ENCODE measurements around the gene CAMLG. TPM values are rescaled to one million over a fixed set of nuclear protein-coding genes. Genes with fewer than 3 reads are reported as not detected.

Gene CAMLG
- total RNA-seq, 1 experiment from 2014 or later, result 22.8 TPM

DNA sequence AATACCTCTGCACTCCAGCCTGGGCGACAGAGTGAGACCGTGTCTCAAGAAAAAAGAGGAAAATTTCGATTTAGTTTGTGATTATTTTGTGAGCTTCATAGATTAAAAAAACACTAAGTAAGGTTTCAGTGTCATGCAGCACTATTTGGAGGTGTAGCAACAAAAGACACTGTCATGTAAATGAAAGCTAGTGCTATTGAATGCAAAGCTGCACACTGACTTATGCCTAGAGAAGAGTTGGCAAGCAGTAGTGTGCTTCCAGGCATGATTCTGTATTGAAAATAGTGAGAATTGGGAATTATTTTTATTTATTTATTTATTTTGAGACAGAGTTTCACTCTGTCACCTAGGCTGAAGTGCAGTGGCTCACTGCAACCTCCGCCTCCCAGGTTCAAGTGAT is 54.8 kb downstream of the CAMLG start:
- Mint-ChIP-seq H3K4me3 (ENCODE audit: low read depth, unreplicated experiment) (no peak overlapping the region), H3K36me3 (ENCODE audit: insufficient read depth, unreplicated experiment) (peaks cover 61% of the 10 kb centered on the region), H3K9me3 (ENCODE audit: low read depth, unreplicated experiment) (no peaks in the 10 kb centered on the region), H3K27me3 (ENCODE audit: unreplicated experiment) (no peaks in the 10 kb centered on the region), H3K27ac (ENCODE audit: unreplicated experiment) (no peak overlapping the region), H3K4me1 (ENCODE audit: low read depth, unreplicated experiment) (no peaks in the 10 kb centered on the region)
- no TSS peak for BruUV-seq (replicated peaks)
- intact Hi-C loops (cut with micrococcal nuclease; ENCODE audit: unreplicated experiment), result no loop called here
- CTCF ChIA-PET, result no interaction called here
- DNase-seq, result no peak
- TF ChIP-seq, protein P1, sequence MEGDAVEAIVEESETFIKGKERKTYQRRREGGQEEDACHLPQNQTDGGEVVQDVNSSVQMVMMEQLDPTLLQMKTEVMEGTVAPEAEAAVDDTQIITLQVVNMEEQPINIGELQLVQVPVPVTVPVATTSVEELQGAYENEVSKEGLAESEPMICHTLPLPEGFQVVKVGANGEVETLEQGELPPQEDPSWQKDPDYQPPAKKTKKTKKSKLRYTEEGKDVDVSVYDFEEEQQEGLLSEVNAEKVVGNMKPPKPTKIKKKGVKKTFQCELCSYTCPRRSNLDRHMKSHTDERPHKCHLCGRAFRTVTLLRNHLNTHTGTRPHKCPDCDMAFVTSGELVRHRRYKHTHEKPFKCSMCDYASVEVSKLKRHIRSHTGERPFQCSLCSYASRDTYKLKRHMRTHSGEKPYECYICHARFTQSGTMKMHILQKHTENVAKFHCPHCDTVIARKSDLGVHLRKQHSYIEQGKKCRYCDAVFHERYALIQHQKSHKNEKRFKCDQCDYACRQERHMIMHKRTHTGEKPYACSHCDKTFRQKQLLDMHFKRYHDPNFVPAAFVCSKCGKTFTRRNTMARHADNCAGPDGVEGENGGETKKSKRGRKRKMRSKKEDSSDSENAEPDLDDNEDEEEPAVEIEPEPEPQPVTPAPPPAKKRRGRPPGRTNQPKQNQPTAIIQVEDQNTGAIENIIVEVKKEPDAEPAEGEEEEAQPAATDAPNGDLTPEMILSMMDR (IDR thresholded peaks at IDR 0.05; ENCODE audit: unreplicated experiment), result no peak

DNA sequence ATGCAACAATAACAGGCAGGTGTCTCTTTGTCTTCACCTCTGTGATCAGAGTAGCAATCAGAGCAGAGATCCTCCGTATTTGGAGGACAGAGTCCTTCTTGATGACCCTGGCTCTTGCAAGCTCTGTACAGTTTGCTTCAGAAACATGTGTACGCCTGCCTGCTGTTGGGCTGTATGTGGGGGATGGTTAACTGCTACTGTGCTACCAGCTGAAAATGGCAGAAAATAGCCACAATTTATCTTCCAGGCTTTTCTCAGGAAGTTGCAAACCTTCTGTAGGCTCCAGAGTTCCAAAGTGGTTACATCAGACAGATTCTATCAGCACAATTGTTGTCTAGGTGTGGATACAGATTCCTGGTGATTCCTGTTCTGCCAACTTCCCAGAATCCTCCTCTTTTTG is 55.7 kb downstream of the CAMLG start:
- H3K27ac Mint-ChIP-seq (ENCODE audit: unreplicated experiment), result no peak overlapping the region
- H3K27me3 Mint-ChIP-seq (ENCODE audit: unreplicated experiment), result no peaks in the 10 kb centered on the region
- H3K4me1 Mint-ChIP-seq (ENCODE audit: low read depth, unreplicated experiment), result no peaks in the 10 kb centered on the region
- CTCF ChIA-PET, result no interaction called here
- no TSS peak for BruUV-seq (replicated peaks)
- no peaks in the 10 kb centered on the region for H3K9me3 Mint-ChIP-seq (ENCODE audit: low read depth, unreplicated experiment)
- peaks cover 61% of the 10 kb centered on the region for H3K36me3 Mint-ChIP-seq (ENCODE audit: insufficient read depth, unreplicated experiment)
- TF ChIP-seq, protein P1 (IDR thresholded peaks at IDR 0.05; ENCODE audit: unreplicated experiment), result no peak
- no peak for DNase-seq
- H3K4me3 Mint-ChIP-seq (ENCODE audit: low read depth, unreplicated experiment), result no peak overlapping the region
- intact Hi-C loops (cut with micrococcal nuclease; ENCODE audit: unreplicated experiment), result no loop called here

DNA sequence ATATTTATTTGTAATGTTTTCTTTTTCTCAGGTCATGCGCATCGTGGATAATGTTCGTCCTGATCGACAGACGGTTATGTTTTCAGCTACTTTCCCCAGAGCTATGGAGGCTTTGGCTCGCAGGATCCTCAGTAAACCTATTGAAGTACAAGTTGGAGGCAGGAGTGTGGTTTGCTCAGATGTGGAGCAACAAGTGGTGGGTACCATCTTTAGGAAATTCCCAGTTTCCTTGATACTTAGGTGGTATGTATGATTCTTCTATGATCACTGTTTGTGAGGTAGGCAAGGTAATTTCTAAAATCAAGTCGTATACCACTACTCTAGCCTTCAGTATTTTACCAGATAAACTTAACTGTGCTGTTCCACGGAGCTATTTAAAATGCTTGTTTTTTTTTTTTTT is 56.5 kb downstream of the CAMLG start:
- Mint-ChIP-seq H3K9me3 (ENCODE audit: low read depth, unreplicated experiment) (no peaks in the 10 kb centered on the region), H3K4me1 (ENCODE audit: low read depth, unreplicated experiment) (no peaks in the 10 kb centered on the region), H3K36me3 (ENCODE audit: insufficient read depth, unreplicated experiment) (peaks cover 54% of the 10 kb centered on the region), H3K27me3 (ENCODE audit: unreplicated experiment) (no peaks in the 10 kb centered on the region), H3K4me3 (ENCODE audit: low read depth, unreplicated experiment) (no peak overlapping the region), H3K27ac (ENCODE audit: unreplicated experiment) (no peak overlapping the region)
- CTCF ChIA-PET, result no interaction called here
- no peak for DNase-seq
- intact Hi-C loops (cut with micrococcal nuclease; ENCODE audit: unreplicated experiment), result no loop called here
- no TSS peak for BruUV-seq (replicated peaks)
- TF ChIP-seq, protein P1 (IDR thresholded peaks at IDR 0.05; ENCODE audit: unreplicated experiment), result no peak

DNA sequence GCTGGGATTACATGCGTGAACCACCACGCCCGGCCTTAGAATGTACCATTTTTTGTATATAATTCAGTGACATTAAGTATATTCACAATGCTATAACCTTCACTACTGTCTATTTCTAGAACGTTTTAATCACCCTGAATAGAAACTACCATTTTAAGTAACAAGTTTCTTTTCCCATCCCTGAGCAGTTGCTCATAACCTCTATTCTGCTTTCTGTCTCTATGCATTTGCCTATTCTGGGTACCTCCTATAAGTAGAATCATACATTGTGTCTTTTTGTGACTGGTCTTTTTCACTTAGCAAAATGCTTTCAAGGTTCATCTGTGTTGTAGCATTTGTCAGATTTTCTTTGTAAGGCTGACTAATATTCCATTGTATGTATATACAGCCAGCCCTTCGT is 60.1 kb downstream of the CAMLG start:
- Mint-ChIP-seq H3K36me3 (ENCODE audit: insufficient read depth, unreplicated experiment) (peaks cover 50% of the 10 kb centered on the region), H3K27ac (ENCODE audit: unreplicated experiment) (no peak overlapping the region), H3K9me3 (ENCODE audit: low read depth, unreplicated experiment) (no peaks in the 10 kb centered on the region), H3K27me3 (ENCODE audit: unreplicated experiment) (no peaks in the 10 kb centered on the region), H3K4me1 (ENCODE audit: low read depth, unreplicated experiment) (no peaks in the 10 kb centered on the region), H3K4me3 (ENCODE audit: low read depth, unreplicated experiment) (no peak overlapping the region)
- no peak for DNase-seq
- TF ChIP-seq, protein P1 (IDR thresholded peaks at IDR 0.05; ENCODE audit: unreplicated experiment), result no peak
- CTCF ChIA-PET, result no interaction called here
- intact Hi-C loops (cut with micrococcal nuclease; ENCODE audit: unreplicated experiment), result no loop called here
- BruUV-seq (replicated peaks), result no TSS peak

Other genes starting within 250 kb of the CAMLG start
- 93.4 and 128 TPM in 2 replicates for gene JADE2, start 212.9 kb upstream of the CAMLG start, total RNA-seq (2022)
- 86.9 and 95.4 TPM in 2 replicates for gene SAR1B, start 105.7 kb upstream of the CAMLG start, total RNA-seq (2022)
- gene SEC24A, start 89.8 kb upstream of the CAMLG start, total RNA-seq (2022), result 35.2 and 38.4 TPM in 2 replicates
- 88.2 and 95.8 TPM in 2 replicates for gene DDX46, start 20.2 kb downstream of the CAMLG start, total RNA-seq (2022)
- gene C5orf24, start 107.4 kb downstream of the CAMLG start, total RNA-seq (2022), result 59.6 and 63.4 TPM in 2 replicates
- gene TXNDC15, start 135.8 kb downstream of the CAMLG start, total RNA-seq (2022), result 33.8 and 34.2 TPM in 2 replicates
- 18.1 and 18.8 TPM in 2 replicates for gene PCBD2, start 166.6 kb downstream of the CAMLG start, total RNA-seq (2022)
- 1.4 and 1.5 TPM in 2 replicates for gene CATSPER3, start 229.4 kb downstream of the CAMLG start, total RNA-seq (2022)